NT2/D1 (cell line): ENCODE measurements around the gene PHF10.
"Not testable (repeated sequence)": the region's sequence is repeated elsewhere in the genome, so short reads cannot be mapped to it uniquely, and the experiment has no call there.

Experiments
- SUZ12 ChIP-seq: IDR thresholded peaks from 2 replicates; pipeline ENCODE4 v1.6.1; 2011; ENCODE audit not compliant: insufficient read length, insufficient read depth; ENCODE audit errors: extremely low read depth
- ZNF274 ChIP-seq: IDR thresholded peaks from 2 replicates; pipeline ENCODE4 v1.6.1; 2011; ENCODE audit warnings: mild to moderate bottlenecking, low read depth, low read length

GRCh38 chr6:169697115-169697514, 27.2 kb downstream of the PHF10 start:
- TF ChIP-seq ZNF274, SUZ12: not testable (repeated sequence)
